ENCODE results near the gene SPDYE8. TPM values are rescaled to one million over a fixed set of nuclear protein-coding genes. Genes with fewer than 3 reads are reported as not detected.
"Not testable (repeated sequence)": the region's sequence is repeated elsewhere in the genome, so short reads cannot be mapped to it uniquely, and the experiment has no call there.

SPDYE8 gene
- polyA plus RNA-seq, 3 donors: not detected

GRCh38 chr7:72975656-72976286 is 53.8 kb downstream of the SPDYE8 start:
- H3K9me3 Mint-ChIP-seq; DNase-seq; H3K4me1 ChIP-seq (ENCODE audit: control insufficient read depth in 1 of 2, insufficient read depth in 2 of 2, low read length in 2 of 2); H3K9ac ChIP-seq (ENCODE audit: insufficient read depth, low read length, poor library complexity, severe bottlenecking); H3K9me3 ChIP-seq (replicated peaks in 1 of 2; ENCODE audit: control insufficient read depth in 1 of 2, insufficient read depth in 1 of 2, low read length in 2 of 2); H3K79me2 ChIP-seq (ENCODE audit: insufficient read depth, low read length); H3K27ac ChIP-seq (ENCODE audit: low read depth in 1 of 2, low read length in 2 of 2); H3K4me3 Mint-ChIP-seq; H3K4me1 Mint-ChIP-seq; intact Hi-C loops (cut with micrococcal nuclease); H3K4me2 ChIP-seq (replicated peaks; ENCODE audit: extremely low read depth, low read length, poor library complexity, severe bottlenecking); H4K20me1 ChIP-seq (ENCODE audit: insufficient read depth, low read length); H3K27me3 ChIP-seq (ENCODE audit: control insufficient read depth in 2 of 2, insufficient read depth in 2 of 2, low read length in 2 of 2); H3K27me3 Mint-ChIP-seq (ENCODE audit: low read depth in 3 of 3); H3K4me3 ChIP-seq (replicated peaks in 1 of 3; ENCODE audit: low read depth in 2 of 3, low read length in 3 of 3); H3K27ac Mint-ChIP-seq; H3K36me3 ChIP-seq (replicated peaks in 1 of 2; ENCODE audit: control insufficient read depth in 1 of 2, insufficient read depth in 2 of 2, low read length in 2 of 2); H3K36me3 Mint-ChIP-seq; H2AFZ ChIP-seq (ENCODE audit: insufficient read depth, low read depth, low read length, poor library complexity, severe bottlenecking): not testable (repeated sequence)
- 100% methylated on average over 1 of the region's 55 CpGs for WGBS (ENCODE audit: insufficient coverage)

- H3K36me3 ChIP-seq (replicated peaks in 1 of 2; ENCODE audit: control insufficient read depth in 1 of 2, insufficient read depth in 2 of 2, low read length in 2 of 2); H3K4me1 Mint-ChIP-seq; H3K9me3 ChIP-seq (replicated peaks in 1 of 2; ENCODE audit: control insufficient read depth in 1 of 2, insufficient read depth in 1 of 2, low read length in 2 of 2); H3K79me2 ChIP-seq (ENCODE audit: insufficient read depth, low read length); H3K27ac ChIP-seq (ENCODE audit: low read depth in 1 of 2, low read length in 2 of 2); H2AFZ ChIP-seq (ENCODE audit: insufficient read depth, low read depth, low read length, poor library complexity, severe bottlenecking); H3K4me3 ChIP-seq (replicated peaks in 1 of 3; ENCODE audit: low read depth in 2 of 3, low read length in 3 of 3); H3K27me3 Mint-ChIP-seq (ENCODE audit: low read depth in 3 of 3); DNase-seq; H3K9ac ChIP-seq (ENCODE audit: insufficient read depth, low read length, poor library complexity, severe bottlenecking); H3K4me2 ChIP-seq (replicated peaks; ENCODE audit: extremely low read depth, low read length, poor library complexity, severe bottlenecking); intact Hi-C loops (cut with micrococcal nuclease); H3K9me3 Mint-ChIP-seq; H3K36me3 Mint-ChIP-seq; H3K4me1 ChIP-seq (ENCODE audit: control insufficient read depth in 1 of 2, insufficient read depth in 2 of 2, low read length in 2 of 2); H4K20me1 ChIP-seq (ENCODE audit: insufficient read depth, low read length); H3K4me3 Mint-ChIP-seq; H3K27me3 ChIP-seq (ENCODE audit: control insufficient read depth in 2 of 2, insufficient read depth in 2 of 2, low read length in 2 of 2): not testable (repeated sequence)
- peak overlapping the region in 1 of 7 donors; percentile 54 for H3K27ac Mint-ChIP-seq
- WGBS (ENCODE audit: insufficient coverage): no CpG with 5 or more reads among the region's 7 CpGs
Observed at GRCh38 chr7:72974781-72975180, 54.8 kb downstream of the SPDYE8 start.

- H3K27me3 ChIP-seq (ENCODE audit: control insufficient read depth in 2 of 2, insufficient read depth in 2 of 2, low read length in 2 of 2); H3K4me1 ChIP-seq (ENCODE audit: control insufficient read depth in 1 of 2, insufficient read depth in 2 of 2, low read length in 2 of 2); DNase-seq; H3K9me3 Mint-ChIP-seq; H3K4me1 Mint-ChIP-seq; H2AFZ ChIP-seq (ENCODE audit: insufficient read depth, low read depth, low read length, poor library complexity, severe bottlenecking); H3K79me2 ChIP-seq (ENCODE audit: insufficient read depth, low read length); H3K4me3 Mint-ChIP-seq; H3K36me3 Mint-ChIP-seq; H3K36me3 ChIP-seq (replicated peaks in 1 of 2; ENCODE audit: control insufficient read depth in 1 of 2, insufficient read depth in 2 of 2, low read length in 2 of 2); H3K27ac Mint-ChIP-seq; H3K9ac ChIP-seq (ENCODE audit: insufficient read depth, low read length, poor library complexity, severe bottlenecking); intact Hi-C loops (cut with micrococcal nuclease); H4K20me1 ChIP-seq (ENCODE audit: insufficient read depth, low read length); H3K4me2 ChIP-seq (replicated peaks; ENCODE audit: extremely low read depth, low read length, poor library complexity, severe bottlenecking); H3K27me3 Mint-ChIP-seq (ENCODE audit: low read depth in 3 of 3); H3K27ac ChIP-seq (ENCODE audit: low read depth in 1 of 2, low read length in 2 of 2); H3K4me3 ChIP-seq (replicated peaks in 1 of 3; ENCODE audit: low read depth in 2 of 3, low read length in 3 of 3); H3K9me3 ChIP-seq (replicated peaks in 1 of 2; ENCODE audit: control insufficient read depth in 1 of 2, insufficient read depth in 1 of 2, low read length in 2 of 2): not testable (repeated sequence)
- no CpG with 5 or more reads among the region's 6 CpGs for WGBS (ENCODE audit: insufficient coverage)
Observed at GRCh38 chr7:72971505-72971904, 58.1 kb downstream of the SPDYE8 start.

Small RNA genes within 50 kb of the gene (small RNA-seq; reads per million reads assigned to genes)
- gene RF00019 (ENCODE audit: insufficient read length, low read depth): not detected

Other genes with a start within 250 kb of the SPDYE8 start
- 1 to 10 TPM in 1 of 3 donors, under 1 TPM in 2; 0.17 to 2.9 (median 0.31) TPM for gene TYW1B, start 201.6 kb downstream of the SPDYE8 start, polyA plus RNA-seq
- 10 to 100 TPM in 1 of 3 donors, 1 to 10 TPM in 2; 3.4 to 18.8 (median 5.1) TPM for gene POM121, start 104.7 kb downstream of the SPDYE8 start, polyA plus RNA-seq
- under 1 TPM in 1 of 3 donors, not detected in 2; 0.08 TPM for gene TRIM74, start 60.3 kb downstream of the SPDYE8 start, polyA plus RNA-seq
- not detected for gene SPDYE11, start 28.1 kb upstream of the SPDYE8 start, polyA plus RNA-seq
- not detected for gene SPDYE9, start 56.3 kb upstream of the SPDYE8 start, polyA plus RNA-seq